K562 (cell line): ENCODE results near the gene EIF3J. TPM values are rescaled to one million over a fixed set of nuclear protein-coding genes. Genes with fewer than 3 reads are reported as not detected.
A peak's percentile ranks its signal among the peaks of the same experiment; 100 is the strongest.

Source experiments
- ATAC-seq: fragments of 200-7000 bp; cut with Tn5 transposase; 3 replicates; pipeline ENCODE4 v1.9.1; 2020; ENCODE audit warnings: moderate library complexity
- BruUV-seq: library from RNA; stranded (reverse); fragments of 400-500 nt; replicated peaks from 2 replicates; lab custom pipeline; 2021; lab: Mats Ljungman, UMichigan
- CTCF ChIA-PET: fragments of 300-600 bp; formaldehyde crosslinking; extraction: SDS; loops from one replicate; lab custom pipeline; 2021; ENCODE audit warnings: low intra/inter-chr PET ratio; lab: Yijun Ruan, JAX
- POLR2A ChIA-PET: fragments of 300-600, 350-650 bp; sonication (Branson Sonifier 250); formaldehyde crosslinking; extraction: SDS; loops from one replicate; lab custom pipeline; 2021; ENCODE audit warnings: antibody characterized with exemption, inconsistent platforms; lab: Yijun Ruan, JAX
- DNase-seq, 4 experiments: peaks; one replicate each; pipeline versions ENCODE4 v3.0.0 to v3.0.0-alpha.2; 2011 to 2018; ENCODE audit warnings: low spot score in 3 of 4, mixed read lengths in 3 of 4; ENCODE audit errors: extremely low read depth in 1 of 4
- FAIRE-seq: peaks from 2 replicates; lab custom pipeline; 2011; peaks lifted over from hg19 to GRCh38; lab: Jason Lieb, UNC
- H2AFZ ChIP-seq: 2 replicates; pipeline ENCODE4 v1.6.0; 2011; ENCODE audit warnings: low read depth, low read length, control low read depth, inconsistent platforms
- H3K27ac ChIP-seq: fragments of 200-600 bp; 3 replicates; pipeline ENCODE4 v1.8.0; 2011; ENCODE audit warnings: low read depth, mild to moderate bottlenecking, control low read depth, inconsistent platforms, low read length, moderate library complexity, mixed read lengths; ENCODE audit errors: extremely low read depth
- H3K27me3 ChIP-seq, 2 experiments: fragments of 300-600 bp in 1 of 2; 2 replicates in 1 of 2; 3 replicates in 1 of 2; pipeline versions ENCODE4 v1.6.0 to v1.8.0; 2011; ENCODE audit warnings: inconsistent platforms in 2 of 2, low read length in 2 of 2, mild to moderate bottlenecking in 1 of 2, mixed read lengths in 1 of 2, moderate library complexity in 1 of 2; ENCODE audit not compliant: control insufficient read depth in 2 of 2, insufficient read depth in 2 of 2
- H3K36me3 ChIP-seq: fragments of 300-600 bp; 3 replicates; pipeline ENCODE4 v1.8.0; 2011; ENCODE audit warnings: mild to moderate bottlenecking, low read length, inconsistent platforms; ENCODE audit not compliant: control insufficient read depth, insufficient read depth
- H3K4me1 ChIP-seq, 2 experiments: fragments of 200-600 bp in 1 of 2; replicated peaks in 1 of 2; 2 replicates in 1 of 2; 3 replicates in 1 of 2; pipeline versions ENCODE4 v1.5.1 to v1.8.0; 2011; ENCODE audit warnings: inconsistent platforms in 2 of 2, low read length in 2 of 2, mild to moderate bottlenecking in 1 of 2, mixed read lengths in 1 of 2, moderate library complexity in 1 of 2; ENCODE audit not compliant: control insufficient read depth in 2 of 2, insufficient read depth in 2 of 2
- H3K4me2 ChIP-seq: 2 replicates; pipeline ENCODE4 v1.6.1; 2011; ENCODE audit warnings: low read length, control low read depth, inconsistent platforms, mixed read lengths; ENCODE audit not compliant: insufficient read depth
- H3K4me3 ChIP-seq: fragments of 200-600 bp; sonication (generic), shearing (Covaris generic); 2 replicates; pipeline ENCODE4 v1.5.1; 2016; ENCODE audit warnings: control low read depth, inconsistent platforms
- H3K79me2 ChIP-seq: fragments of 200-600 bp; 3 replicates; pipeline ENCODE4 v1.8.0; 2011; ENCODE audit warnings: low read length, inconsistent platforms; ENCODE audit not compliant: control insufficient read depth, insufficient read depth
- H3K9ac ChIP-seq, 2 experiments: 2 replicates each; pipeline versions ENCODE4 v1.6.0 to v1.6.1; 2011; ENCODE audit warnings: low read depth in 2 of 2, low read length in 2 of 2, control low read depth in 1 of 2, inconsistent platforms in 1 of 2, mild to moderate bottlenecking in 1 of 2, mixed read lengths in 1 of 2; ENCODE audit not compliant: insufficient read depth in 1 of 2
- H3K9me1 ChIP-seq: one replicate; pipeline ENCODE4 v1.6.0; 2011; ENCODE audit warnings: inconsistent platforms, mild to moderate bottlenecking, low read length, moderate library complexity; ENCODE audit not compliant: control insufficient read depth, insufficient read depth
- H3K9me3 ChIP-seq: replicated peaks from 2 replicates; pipeline ENCODE4 v1.5.1; 2011; ENCODE audit warnings: low read depth, low read length, inconsistent platforms; ENCODE audit not compliant: control insufficient read depth, insufficient read depth
- H4K20me1 ChIP-seq: replicated peaks from 2 replicates; pipeline ENCODE4 v1.6.1; 2011; ENCODE audit warnings: low read length, inconsistent platforms, mixed read lengths; ENCODE audit not compliant: control insufficient read depth, insufficient read depth
- ESRRA ChIP-seq: fragments of 450-650 bp; IDR thresholded peaks from 2 replicates; pipeline ENCODE4 v1.6.1; 2014; ENCODE audit warnings: low read depth, mild to moderate bottlenecking, moderate library complexity, borderline replicate concordance
- SAP30 ChIP-seq: fragments of 200-600 bp; sonication (generic); IDR thresholded peaks from 2 replicates; pipeline ENCODE4 v1.6.1; 2012; ENCODE audit warnings: borderline replicate concordance, low read depth, mild to moderate bottlenecking, moderate library complexity, low read length, control low read depth, inconsistent platforms; ENCODE audit not compliant: insufficient read depth, poor library complexity, severe bottlenecking
- ZNF316 ChIP-seq: fragments of 450-650 bp; IDR thresholded peaks from 2 replicates; pipeline ENCODE4 v1.6.1; 2016
- ZNF76 ChIP-seq: fragments of 250-450 bp; sonication (Bioruptor Pico); IDR thresholded peaks from 2 replicates; pipeline ENCODE4 v1.4.0; 2020; ENCODE audit warnings: mild to moderate bottlenecking, moderate library complexity, borderline replicate concordance
- WGBS: fragments of 100-300 bp; shearing (Covaris generic); methylation state at CpG from one replicate; pipeline ENCODE4 v1.1.6; 2016; ENCODE audit warnings: low coverage, mixed read lengths; ENCODE audit not compliant: insufficient coverage; ENCODE audit errors: missing lambda C conversion rate; 5-methylcytosine and 5-hydroxymethylcytosine counted together
- in situ Hi-C: fragments of 300-500 bp; cut with MboI; formaldehyde crosslinking; loops from 4 replicates; pipeline ENCODE4 v1.15.0; 2018; ENCODE audit warnings: inconsistent platforms, mixed read lengths
- intact Hi-C: fragments of 100-400 bp; cut with micrococcal nuclease; formaldehyde crosslinking; loops from 2 replicates; pipeline ENCODE4 v1.14.2; 2022
- polyA plus RNA-seq, 8 experiments: library from polyadenylated mRNA; depleted of rRNA in 4 of 8; stranded (reverse) in 5 of 8; unstranded in 3 of 8; fragments of >200 nt; fragmentation: Nextera tagmentation in 2 of 8; fragmentation: Illumina TruSeq in 1 of 8; extraction: Ambion mirVana in 2 of 8; extraction: Trizol in 1 of 8; gene quantifications; 2 replicates each; pipeline versions ENCODE4 v1.2.1 to v1.2.3, GENCODE V29; 2011 to 2014; ENCODE audit warnings: inconsistent platforms in 1 of 8, missing spikeins in 1 of 8
- total RNA-seq, 7 experiments: library from RNA; depleted of rRNA in 6 of 7; stranded (reverse); fragments of >200 nt in 6 of 7; fragmentation: Illumina TruSeq in 2 of 7; extraction: Trizol in 2 of 7; gene quantifications; 2 replicates each; pipeline versions ENCODE4 v1.2.1 to v1.2.3, GENCODE V29; 2011 to 2021; ENCODE audit warnings: low replicate concordance in 1 of 7
- TF ChIP-seq, protein P1 (sequence below): fragments of 450-650 bp; IDR thresholded peaks from 2 replicates; pipeline ENCODE4 v1.7.0; 2016; ENCODE audit warnings: borderline replicate concordance

EIF3J gene
- total and polyA plus RNA-seq, 9 of the 15 experiments (the other 6 are each of a cell fraction or from before 2014, with no cell fraction given): 44.2 to 217 (median 151) TPM

DNA sequence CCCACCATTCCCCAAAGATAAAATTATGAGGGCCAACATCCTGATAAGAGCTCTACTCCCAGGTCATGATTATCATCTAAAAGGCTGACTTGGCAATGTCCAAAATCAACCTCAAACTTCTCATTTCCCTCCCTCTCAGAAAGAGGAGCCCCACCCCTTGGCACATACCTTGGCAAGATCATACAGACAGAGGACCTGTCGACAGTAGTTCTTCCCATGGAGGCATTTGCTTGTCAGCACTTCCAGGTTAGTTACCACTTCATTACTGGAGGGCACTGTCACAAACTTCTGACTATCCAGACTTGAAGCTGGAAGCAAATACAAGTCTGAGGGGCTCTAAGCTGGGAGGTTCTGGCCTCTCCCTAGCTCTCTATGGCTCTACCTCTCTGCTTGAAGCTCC, 37.8 kb downstream of the EIF3J start:
- H3K79me2 ChIP-seq: no peaks in the 10 kb centered on the region
- DNase-seq: no peak
- H3K4me1 ChIP-seq: no peaks in the 10 kb centered on the region
- H3K27me3 ChIP-seq: no peaks in the 10 kb centered on the region
- no peak overlapping the region for H3K9ac ChIP-seq
- H3K4me2 ChIP-seq: no peak overlapping the region
- POLR2A ChIA-PET: no interaction called here
- intact Hi-C loops: no loop called here
- no peaks in the 10 kb centered on the region for H3K9me1 ChIP-seq
- no peak overlapping the region for H3K27ac ChIP-seq
- BruUV-seq: no TSS peak
- no peak for ATAC-seq
- CTCF ChIA-PET: no interaction called here
- WGBS: 63% methylated on average over 1 of the region's 1 CpG
- H2AFZ ChIP-seq: no peak overlapping the region
- H3K9me3 ChIP-seq: no peaks in the 10 kb centered on the region
- H3K4me3 ChIP-seq: no peak overlapping the region
- no peaks in the 10 kb centered on the region for H4K20me1 ChIP-seq
- TF ChIP-seq ESRRA (no peak), ZNF76 (no peak), SAP30 (no peak), ZNF316 (peak; percentile 26; the same call in 1 of the 2 replicates)
- TF ChIP-seq, protein P1, sequence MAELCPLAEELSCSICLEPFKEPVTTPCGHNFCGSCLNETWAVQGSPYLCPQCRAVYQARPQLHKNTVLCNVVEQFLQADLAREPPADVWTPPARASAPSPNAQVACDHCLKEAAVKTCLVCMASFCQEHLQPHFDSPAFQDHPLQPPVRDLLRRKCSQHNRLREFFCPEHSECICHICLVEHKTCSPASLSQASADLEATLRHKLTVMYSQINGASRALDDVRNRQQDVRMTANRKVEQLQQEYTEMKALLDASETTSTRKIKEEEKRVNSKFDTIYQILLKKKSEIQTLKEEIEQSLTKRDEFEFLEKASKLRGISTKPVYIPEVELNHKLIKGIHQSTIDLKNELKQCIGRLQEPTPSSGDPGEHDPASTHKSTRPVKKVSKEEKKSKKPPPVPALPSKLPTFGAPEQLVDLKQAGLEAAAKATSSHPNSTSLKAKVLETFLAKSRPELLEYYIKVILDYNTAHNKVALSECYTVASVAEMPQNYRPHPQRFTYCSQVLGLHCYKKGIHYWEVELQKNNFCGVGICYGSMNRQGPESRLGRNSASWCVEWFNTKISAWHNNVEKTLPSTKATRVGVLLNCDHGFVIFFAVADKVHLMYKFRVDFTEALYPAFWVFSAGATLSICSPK: no peak
- TF ChIP-seq, all 486 proteins: peak for 1
- in situ Hi-C loops: no loop called here
- H3K36me3 ChIP-seq: peaks cover 47% of the 10 kb centered on the region
- no peak for FAIRE-seq
